SK-N-SH treated with all-trans-retinoic acid at 6 μM for 48 hours (cell line): ENCODE measurements around the gene TBRG1.

ENCODE experiments used
- CSDC2 ChIP-seq: fragments of 250-450 bp; sonication (Bioruptor Pico); IDR thresholded peaks from 2 replicates; pipeline ENCODE4 v1.5.0; 2020; ENCODE audit warnings: mild to moderate bottlenecking, moderate library complexity
- ESRRG ChIP-seq: fragments of 250-450 bp; sonication (Bioruptor Pico); IDR thresholded peaks from 2 replicates; pipeline ENCODE4 v1.6.1; 2021; ENCODE audit warnings: mild to moderate bottlenecking
- OSR1 ChIP-seq: fragments of 250-450 bp; sonication (Bioruptor Pico); IDR thresholded peaks from 2 replicates; pipeline ENCODE4 v1.8.0; 2022; ENCODE audit warnings: moderate library complexity, mild to moderate bottlenecking, inconsistent platforms
- PPARA ChIP-seq: fragments of 250-450 bp; sonication (Bioruptor Pico); IDR thresholded peaks from 2 replicates; pipeline ENCODE4 v1.5.0; 2020; ENCODE audit warnings: mild to moderate bottlenecking, borderline replicate concordance
- SNAI2 ChIP-seq: fragments of 250-450 bp; sonication (Bioruptor Pico); IDR thresholded peaks from 2 replicates; pipeline ENCODE4 v1.5.0; 2020; ENCODE audit warnings: mild to moderate bottlenecking, moderate library complexity
- TOX ChIP-seq: fragments of 250-450 bp; sonication (Bioruptor Pico); IDR thresholded peaks from 2 replicates; pipeline ENCODE4 v1.8.0; 2021; ENCODE audit warnings: mild to moderate bottlenecking, moderate library complexity, borderline replicate concordance
- ZFP30 ChIP-seq: fragments of 450-650 bp; formaldehyde crosslinking; IDR thresholded peaks from 2 replicates; pipeline ENCODE4 v1.5.0; 2022; ENCODE audit warnings: mild to moderate bottlenecking, moderate library complexity
- ZNF565 ChIP-seq: fragments of 450-650 bp; formaldehyde crosslinking; conservative IDR thresholded peaks from 2 replicates; pipeline ENCODE4 v1.5.0; 2020; ENCODE audit warnings: low read depth, mild to moderate bottlenecking, moderate library complexity
- ZNF70 ChIP-seq: fragments of 450-650 bp; formaldehyde crosslinking; IDR thresholded peaks from 2 replicates; pipeline ENCODE4 v1.5.0; 2020; ENCODE audit warnings: mild to moderate bottlenecking, moderate library complexity
- TF ChIP-seq, protein P1 (sequence below): fragments of 250-450 bp; sonication (Bioruptor Pico); IDR thresholded peaks from 2 replicates; pipeline ENCODE4 v1.5.1; 2020; ENCODE audit warnings: low read depth, mild to moderate bottlenecking, moderate library complexity
- TF ChIP-seq, protein P2 (sequence below): fragments of 250-450 bp; sonication (Bioruptor Pico); IDR thresholded peaks from 2 replicates; pipeline ENCODE4 v1.8.0; 2020; ENCODE audit warnings: mild to moderate bottlenecking, moderate library complexity, borderline replicate concordance
- TF ChIP-seq, protein P3 (sequence below): fragments of 250-450 bp; sonication (Bioruptor Pico); IDR thresholded peaks from 2 replicates; pipeline ENCODE4 v1.8.0; 2021; ENCODE audit warnings: low read depth, mild to moderate bottlenecking, moderate library complexity, borderline replicate concordance
- TF ChIP-seq, protein P4 (sequence below): fragments of 250-450 bp; sonication (Bioruptor Pico); IDR thresholded peaks from 2 replicates; pipeline ENCODE4 v1.5.1; 2021; ENCODE audit warnings: mild to moderate bottlenecking, moderate library complexity

DNA sequence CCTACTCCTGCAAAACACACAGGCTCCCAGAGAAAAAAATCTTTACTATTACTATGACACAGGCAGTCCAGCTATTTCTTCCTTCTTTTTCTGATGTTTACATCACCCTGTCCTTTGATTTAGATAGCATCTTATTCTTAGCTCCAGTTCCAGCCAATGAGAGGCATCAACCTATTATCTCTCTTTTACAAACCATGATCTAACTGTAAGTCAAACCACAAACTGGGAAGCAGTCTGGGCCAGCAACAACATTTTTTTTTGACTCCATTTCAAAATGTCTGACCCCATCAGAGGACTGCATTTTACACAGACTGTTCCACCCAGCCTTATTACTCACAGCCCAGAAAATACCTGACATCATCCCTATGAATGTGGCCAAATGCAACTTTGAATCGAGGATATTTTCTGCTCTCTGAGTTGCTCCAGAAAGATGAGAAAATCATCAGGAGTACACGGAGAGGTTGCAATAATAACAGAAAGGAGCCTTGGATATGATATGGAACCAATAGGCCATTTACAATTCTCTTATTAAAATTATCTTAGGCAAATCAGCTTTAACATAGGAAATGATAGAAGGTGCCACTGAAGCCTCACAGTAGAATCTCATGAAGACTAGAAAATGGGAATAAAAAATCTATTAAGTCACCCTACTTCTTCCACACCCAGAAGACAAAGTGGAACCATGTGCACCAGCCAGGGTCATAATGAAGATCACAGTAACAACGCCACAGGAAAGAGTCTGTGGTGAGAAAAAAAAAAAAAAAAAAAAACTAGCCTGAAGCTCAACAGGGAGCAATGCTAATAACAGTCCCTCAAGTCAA, 21.2 kb downstream of the TBRG1 start:
- TF ChIP-seq, protein P1, sequence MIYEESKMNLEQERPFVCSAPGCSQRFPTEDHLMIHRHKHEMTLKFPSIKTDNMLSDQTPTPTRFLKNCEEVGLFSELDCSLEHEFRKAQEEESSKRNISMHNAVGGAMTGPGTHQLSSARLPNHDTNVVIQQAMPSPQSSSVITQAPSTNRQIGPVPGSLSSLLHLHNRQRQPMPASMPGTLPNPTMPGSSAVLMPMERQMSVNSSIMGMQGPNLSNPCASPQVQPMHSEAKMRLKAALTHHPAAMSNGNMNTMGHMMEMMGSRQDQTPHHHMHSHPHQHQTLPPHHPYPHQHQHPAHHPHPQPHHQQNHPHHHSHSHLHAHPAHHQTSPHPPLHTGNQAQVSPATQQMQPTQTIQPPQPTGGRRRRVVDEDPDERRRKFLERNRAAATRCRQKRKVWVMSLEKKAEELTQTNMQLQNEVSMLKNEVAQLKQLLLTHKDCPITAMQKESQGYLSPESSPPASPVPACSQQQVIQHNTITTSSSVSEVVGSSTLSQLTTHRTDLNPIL: no peak
- TF ChIP-seq TOX (CRISPR knock-in tag): no peak
- TF ChIP-seq, protein P2, sequence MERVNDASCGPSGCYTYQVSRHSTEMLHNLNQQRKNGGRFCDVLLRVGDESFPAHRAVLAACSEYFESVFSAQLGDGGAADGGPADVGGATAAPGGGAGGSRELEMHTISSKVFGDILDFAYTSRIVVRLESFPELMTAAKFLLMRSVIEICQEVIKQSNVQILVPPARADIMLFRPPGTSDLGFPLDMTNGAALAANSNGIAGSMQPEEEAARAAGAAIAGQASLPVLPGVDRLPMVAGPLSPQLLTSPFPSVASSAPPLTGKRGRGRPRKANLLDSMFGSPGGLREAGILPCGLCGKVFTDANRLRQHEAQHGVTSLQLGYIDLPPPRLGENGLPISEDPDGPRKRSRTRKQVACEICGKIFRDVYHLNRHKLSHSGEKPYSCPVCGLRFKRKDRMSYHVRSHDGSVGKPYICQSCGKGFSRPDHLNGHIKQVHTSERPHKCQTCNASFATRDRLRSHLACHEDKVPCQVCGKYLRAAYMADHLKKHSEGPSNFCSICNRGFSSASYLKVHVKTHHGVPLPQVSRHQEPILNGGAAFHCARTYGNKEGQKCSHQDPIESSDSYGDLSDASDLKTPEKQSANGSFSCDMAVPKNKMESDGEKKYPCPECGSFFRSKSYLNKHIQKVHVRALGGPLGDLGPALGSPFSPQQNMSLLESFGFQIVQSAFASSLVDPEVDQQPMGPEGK (CRISPR knock-in tag): no peak
- no peak for TF ChIP-seq OSR1 (CRISPR knock-in tag)
- no peak for TF ChIP-seq ZFP30 (CRISPR knock-in tag)
- no peak for TF ChIP-seq ESRRG (CRISPR knock-in tag)
- no peak for TF ChIP-seq CSDC2 (CRISPR knock-in tag)
- no peak for TF ChIP-seq SNAI2 (CRISPR knock-in tag)
- TF ChIP-seq, protein P3, sequence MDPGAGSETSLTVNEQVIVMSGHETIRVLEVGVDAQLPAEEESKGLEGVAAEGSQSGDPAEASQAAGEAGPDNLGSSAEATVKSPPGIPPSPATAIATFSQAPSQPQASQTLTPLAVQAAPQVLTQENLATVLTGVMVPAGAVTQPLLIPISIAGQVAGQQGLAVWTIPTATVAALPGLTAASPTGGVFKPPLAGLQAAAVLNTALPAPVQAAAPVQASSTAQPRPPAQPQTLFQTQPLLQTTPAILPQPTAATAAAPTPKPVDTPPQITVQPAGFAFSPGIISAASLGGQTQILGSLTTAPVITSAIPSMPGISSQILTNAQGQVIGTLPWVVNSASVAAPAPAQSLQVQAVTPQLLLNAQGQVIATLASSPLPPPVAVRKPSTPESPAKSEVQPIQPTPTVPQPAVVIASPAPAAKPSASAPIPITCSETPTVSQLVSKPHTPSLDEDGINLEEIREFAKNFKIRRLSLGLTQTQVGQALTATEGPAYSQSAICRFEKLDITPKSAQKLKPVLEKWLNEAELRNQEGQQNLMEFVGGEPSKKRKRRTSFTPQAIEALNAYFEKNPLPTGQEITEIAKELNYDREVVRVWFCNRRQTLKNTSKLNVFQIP (CRISPR knock-in tag): no peak
- TF ChIP-seq, protein P4, sequence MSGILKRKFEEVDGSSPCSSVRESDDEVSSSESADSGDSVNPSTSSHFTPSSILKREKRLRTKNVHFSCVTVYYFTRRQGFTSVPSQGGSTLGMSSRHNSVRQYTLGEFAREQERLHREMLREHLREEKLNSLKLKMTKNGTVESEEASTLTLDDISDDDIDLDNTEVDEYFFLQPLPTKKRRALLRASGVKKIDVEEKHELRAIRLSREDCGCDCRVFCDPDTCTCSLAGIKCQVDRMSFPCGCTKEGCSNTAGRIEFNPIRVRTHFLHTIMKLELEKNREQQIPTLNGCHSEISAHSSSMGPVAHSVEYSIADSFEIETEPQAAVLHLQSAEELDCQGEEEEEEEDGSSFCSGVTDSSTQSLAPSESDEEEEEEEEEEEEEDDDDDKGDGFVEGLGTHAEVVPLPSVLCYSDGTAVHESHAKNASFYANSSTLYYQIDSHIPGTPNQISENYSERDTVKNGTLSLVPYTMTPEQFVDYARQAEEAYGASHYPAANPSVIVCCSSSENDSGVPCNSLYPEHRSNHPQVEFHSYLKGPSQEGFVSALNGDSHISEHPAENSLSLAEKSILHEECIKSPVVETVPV (CRISPR knock-in tag): no peak
- no peak for TF ChIP-seq PPARA (CRISPR knock-in tag)
- no peak for TF ChIP-seq ZNF565 (CRISPR knock-in tag)
- TF ChIP-seq ZNF70: no peak
